ENCODE measurements around the gene DHRS2. TPM values are rescaled to one million over a fixed set of nuclear protein-coding genes. Genes with fewer than 3 reads are reported as not detected.
A peak's percentile ranks its signal among the peaks of the same experiment; 100 is the strongest.

DHRS2 gene
- total and polyA plus RNA-seq, 2 of the 13 experiments (the other 11 are each of a cell fraction or from before 2014, with no cell fraction given) = 1,621 to 3,021 TPM

DNA sequence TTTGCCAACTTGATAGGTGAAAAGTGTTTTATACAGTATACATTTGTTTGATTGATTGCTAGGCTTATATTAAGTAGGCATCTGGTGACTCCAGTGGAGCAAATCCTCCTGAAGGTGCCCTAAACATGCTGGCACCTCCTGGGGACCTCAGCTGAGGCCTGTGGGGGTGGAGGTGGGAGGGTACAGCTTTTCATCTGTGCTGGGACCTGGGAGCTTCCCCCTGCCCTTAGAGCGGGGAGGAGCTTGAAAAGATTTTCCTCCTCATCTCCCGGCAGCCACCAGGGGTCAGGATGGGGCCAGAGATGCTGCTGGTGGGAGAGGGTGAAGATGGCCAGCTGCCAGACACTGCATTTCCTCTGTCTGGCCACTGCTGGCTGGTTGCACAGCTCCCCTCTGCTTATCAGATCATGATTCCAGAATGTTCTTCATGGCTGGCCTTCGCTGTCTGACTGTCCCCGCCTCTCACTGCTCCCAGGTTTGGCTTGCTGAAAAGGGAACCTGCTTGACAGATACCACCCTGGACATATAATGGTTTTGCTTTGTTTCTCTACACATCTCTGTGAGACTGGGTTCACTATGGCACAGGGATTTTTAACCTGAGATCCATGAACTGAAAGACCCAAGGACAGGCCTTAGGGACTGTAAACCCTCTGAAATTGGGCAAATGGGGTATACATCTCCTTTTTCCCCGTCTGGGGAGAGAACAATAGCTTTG lies 47.1 kb upstream of the DHRS2 start (continued):
- TF ChIP-seq, protein P1, sequence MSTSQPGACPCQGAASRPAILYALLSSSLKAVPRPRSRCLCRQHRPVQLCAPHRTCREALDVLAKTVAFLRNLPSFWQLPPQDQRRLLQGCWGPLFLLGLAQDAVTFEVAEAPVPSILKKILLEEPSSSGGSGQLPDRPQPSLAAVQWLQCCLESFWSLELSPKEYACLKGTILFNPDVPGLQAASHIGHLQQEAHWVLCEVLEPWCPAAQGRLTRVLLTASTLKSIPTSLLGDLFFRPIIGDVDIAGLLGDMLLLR (CRISPR knock-in tag; IDR thresholded peaks at IDR 0.05) = peak; percentile 76; the same call in 1 of the 2 replicates
- TF ChIP-seq, protein P2, sequence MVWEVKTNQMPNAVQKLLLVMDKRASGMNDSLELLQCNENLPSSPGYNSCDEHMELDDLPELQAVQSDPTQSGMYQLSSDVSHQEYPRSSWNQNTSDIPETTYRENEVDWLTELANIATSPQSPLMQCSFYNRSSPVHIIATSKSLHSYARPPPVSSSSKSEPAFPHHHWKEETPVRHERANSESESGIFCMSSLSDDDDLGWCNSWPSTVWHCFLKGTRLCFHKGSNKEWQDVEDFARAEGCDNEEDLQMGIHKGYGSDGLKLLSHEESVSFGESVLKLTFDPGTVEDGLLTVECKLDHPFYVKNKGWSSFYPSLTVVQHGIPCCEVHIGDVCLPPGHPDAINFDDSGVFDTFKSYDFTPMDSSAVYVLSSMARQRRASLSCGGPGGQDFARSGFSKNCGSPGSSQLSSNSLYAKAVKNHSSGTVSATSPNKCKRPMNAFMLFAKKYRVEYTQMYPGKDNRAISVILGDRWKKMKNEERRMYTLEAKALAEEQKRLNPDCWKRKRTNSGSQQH (CRISPR knock-in tag; IDR thresholded peaks at IDR 0.05; ENCODE audit: low read depth) = peak; percentile 97
- peak; percentile 87 to 90 for TF ChIP-seq EP300 (IDR thresholded peaks at IDR 0.05; ENCODE audit: low read depth in 2 of 2, low read length in 2 of 2)
- TF ChIP-seq EP300 (CRISPR knock-in tag; IDR thresholded peaks at IDR 0.05; ENCODE audit: borderline replicate concordance) = peak; percentile 69; the same call in 1 of the 2 replicates
- TF ChIP-seq, protein P3, sequence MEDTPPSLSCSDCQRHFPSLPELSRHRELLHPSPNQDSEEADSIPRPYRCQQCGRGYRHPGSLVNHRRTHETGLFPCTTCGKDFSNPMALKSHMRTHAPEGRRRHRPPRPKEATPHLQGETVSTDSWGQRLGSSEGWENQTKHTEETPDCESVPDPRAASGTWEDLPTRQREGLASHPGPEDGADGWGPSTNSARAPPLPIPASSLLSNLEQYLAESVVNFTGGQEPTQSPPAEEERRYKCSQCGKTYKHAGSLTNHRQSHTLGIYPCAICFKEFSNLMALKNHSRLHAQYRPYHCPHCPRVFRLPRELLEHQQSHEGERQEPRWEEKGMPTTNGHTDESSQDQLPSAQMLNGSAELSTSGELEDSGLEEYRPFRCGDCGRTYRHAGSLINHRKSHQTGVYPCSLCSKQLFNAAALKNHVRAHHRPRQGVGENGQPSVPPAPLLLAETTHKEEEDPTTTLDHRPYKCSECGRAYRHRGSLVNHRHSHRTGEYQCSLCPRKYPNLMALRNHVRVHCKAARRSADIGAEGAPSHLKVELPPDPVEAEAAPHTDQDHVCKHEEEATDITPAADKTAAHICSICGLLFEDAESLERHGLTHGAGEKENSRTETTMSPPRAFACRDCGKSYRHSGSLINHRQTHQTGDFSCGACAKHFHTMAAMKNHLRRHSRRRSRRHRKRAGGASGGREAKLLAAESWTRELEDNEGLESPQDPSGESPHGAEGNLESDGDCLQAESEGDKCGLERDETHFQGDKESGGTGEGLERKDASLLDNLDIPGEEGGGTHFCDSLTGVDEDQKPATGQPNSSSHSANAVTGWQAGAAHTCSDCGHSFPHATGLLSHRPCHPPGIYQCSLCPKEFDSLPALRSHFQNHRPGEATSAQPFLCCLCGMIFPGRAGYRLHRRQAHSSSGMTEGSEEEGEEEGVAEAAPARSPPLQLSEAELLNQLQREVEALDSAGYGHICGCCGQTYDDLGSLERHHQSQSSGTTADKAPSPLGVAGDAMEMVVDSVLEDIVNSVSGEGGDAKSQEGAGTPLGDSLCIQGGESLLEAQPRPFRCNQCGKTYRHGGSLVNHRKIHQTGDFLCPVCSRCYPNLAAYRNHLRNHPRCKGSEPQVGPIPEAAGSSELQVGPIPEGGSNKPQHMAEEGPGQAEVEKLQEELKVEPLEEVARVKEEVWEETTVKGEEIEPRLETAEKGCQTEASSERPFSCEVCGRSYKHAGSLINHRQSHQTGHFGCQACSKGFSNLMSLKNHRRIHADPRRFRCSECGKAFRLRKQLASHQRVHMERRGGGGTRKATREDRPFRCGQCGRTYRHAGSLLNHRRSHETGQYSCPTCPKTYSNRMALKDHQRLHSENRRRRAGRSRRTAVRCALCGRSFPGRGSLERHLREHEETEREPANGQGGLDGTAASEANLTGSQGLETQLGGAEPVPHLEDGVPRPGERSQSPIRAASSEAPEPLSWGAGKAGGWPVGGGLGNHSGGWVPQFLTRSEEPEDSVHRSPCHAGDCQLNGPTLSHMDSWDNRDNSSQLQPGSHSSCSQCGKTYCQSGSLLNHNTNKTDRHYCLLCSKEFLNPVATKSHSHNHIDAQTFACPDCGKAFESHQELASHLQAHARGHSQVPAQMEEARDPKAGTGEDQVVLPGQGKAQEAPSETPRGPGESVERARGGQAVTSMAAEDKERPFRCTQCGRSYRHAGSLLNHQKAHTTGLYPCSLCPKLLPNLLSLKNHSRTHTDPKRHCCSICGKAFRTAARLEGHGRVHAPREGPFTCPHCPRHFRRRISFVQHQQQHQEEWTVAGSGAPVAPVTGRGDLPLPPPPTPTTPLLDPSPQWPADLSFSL (CRISPR knock-in tag; IDR thresholded peaks at IDR 0.05) = no peak
- peak; percentile 84 for TF ChIP-seq ZNF776 (CRISPR knock-in tag; IDR thresholded peaks at IDR 0.05)
- TF ChIP-seq, protein P4, sequence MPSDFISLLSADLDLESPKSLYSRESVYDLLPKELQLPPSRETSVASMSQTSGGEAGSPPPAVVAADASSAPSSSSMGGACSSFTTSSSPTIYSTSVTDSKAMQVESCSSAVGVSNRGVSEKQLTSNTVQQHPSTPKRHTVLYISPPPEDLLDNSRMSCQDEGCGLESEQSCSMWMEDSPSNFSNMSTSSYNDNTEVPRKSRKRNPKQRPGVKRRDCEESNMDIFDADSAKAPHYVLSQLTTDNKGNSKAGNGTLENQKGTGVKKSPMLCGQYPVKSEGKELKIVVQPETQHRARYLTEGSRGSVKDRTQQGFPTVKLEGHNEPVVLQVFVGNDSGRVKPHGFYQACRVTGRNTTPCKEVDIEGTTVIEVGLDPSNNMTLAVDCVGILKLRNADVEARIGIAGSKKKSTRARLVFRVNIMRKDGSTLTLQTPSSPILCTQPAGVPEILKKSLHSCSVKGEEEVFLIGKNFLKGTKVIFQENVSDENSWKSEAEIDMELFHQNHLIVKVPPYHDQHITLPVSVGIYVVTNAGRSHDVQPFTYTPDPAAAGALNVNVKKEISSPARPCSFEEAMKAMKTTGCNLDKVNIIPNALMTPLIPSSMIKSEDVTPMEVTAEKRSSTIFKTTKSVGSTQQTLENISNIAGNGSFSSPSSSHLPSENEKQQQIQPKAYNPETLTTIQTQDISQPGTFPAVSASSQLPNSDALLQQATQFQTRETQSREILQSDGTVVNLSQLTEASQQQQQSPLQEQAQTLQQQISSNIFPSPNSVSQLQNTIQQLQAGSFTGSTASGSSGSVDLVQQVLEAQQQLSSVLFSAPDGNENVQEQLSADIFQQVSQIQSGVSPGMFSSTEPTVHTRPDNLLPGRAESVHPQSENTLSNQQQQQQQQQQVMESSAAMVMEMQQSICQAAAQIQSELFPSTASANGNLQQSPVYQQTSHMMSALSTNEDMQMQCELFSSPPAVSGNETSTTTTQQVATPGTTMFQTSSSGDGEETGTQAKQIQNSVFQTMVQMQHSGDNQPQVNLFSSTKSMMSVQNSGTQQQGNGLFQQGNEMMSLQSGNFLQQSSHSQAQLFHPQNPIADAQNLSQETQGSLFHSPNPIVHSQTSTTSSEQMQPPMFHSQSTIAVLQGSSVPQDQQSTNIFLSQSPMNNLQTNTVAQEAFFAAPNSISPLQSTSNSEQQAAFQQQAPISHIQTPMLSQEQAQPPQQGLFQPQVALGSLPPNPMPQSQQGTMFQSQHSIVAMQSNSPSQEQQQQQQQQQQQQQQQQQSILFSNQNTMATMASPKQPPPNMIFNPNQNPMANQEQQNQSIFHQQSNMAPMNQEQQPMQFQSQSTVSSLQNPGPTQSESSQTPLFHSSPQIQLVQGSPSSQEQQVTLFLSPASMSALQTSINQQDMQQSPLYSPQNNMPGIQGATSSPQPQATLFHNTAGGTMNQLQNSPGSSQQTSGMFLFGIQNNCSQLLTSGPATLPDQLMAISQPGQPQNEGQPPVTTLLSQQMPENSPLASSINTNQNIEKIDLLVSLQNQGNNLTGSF (CRISPR knock-in tag; IDR thresholded peaks at IDR 0.05) = peak; percentile 86; the same call in 1 of the 2 replicates
- TF ChIP-seq ZNF878 (CRISPR knock-in tag; IDR thresholded peaks at IDR 0.05) = peak; percentile 83
- TF ChIP-seq, protein P5, sequence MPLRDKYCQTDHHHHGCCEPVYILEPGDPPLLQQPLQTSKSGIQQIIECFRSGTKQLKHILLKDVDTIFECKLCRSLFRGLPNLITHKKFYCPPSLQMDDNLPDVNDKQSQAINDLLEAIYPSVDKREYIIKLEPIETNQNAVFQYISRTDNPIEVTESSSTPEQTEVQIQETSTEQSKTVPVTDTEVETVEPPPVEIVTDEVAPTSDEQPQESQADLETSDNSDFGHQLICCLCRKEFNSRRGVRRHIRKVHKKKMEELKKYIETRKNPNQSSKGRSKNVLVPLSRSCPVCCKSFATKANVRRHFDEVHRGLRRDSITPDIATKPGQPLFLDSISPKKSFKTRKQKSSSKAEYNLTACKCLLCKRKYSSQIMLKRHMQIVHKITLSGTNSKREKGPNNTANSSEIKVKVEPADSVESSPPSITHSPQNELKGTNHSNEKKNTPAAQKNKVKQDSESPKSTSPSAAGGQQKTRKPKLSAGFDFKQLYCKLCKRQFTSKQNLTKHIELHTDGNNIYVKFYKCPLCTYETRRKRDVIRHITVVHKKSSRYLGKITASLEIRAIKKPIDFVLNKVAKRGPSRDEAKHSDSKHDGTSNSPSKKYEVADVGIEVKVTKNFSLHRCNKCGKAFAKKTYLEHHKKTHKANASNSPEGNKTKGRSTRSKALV (CRISPR knock-in tag; IDR thresholded peaks at IDR 0.05) = peak; percentile 69; the same call in 1 of the 2 replicates
- TF ChIP-seq ZNF225 (CRISPR knock-in tag; IDR thresholded peaks at IDR 0.05) = peak; percentile 97
- peak; percentile 100 for TF ChIP-seq STAG1 (CRISPR knock-in tag; IDR thresholded peaks at IDR 0.05)
- TF ChIP-seq POLR2G (IDR thresholded peaks at IDR 0.05; ENCODE audit: low read depth, low read length) = no peak

All from HepG2 (cell line).